Mesenteric fat pad (tissue), 1 donor: ENCODE data around the gene SERPINF2. TPM values are rescaled to one million over a fixed set of nuclear protein-coding genes. Genes with fewer than 3 reads are reported as not detected.
A peak's percentile ranks its signal among the peaks of the same experiment; 100 is the strongest.
"Not testable (repeated sequence)": the region's sequence is repeated elsewhere in the genome, so short reads cannot be mapped to it uniquely, and the experiment has no call there.

Experiments
- DNase-seq: peaks from one replicate; pipeline ENCODE4 v3.0.0-alpha.2; 2020; ENCODE audit warnings: low spot score
- total RNA-seq: library from RNA; stranded (reverse); fragmentation: NEBNext Ultra II Directional; extraction: Animal tissue kit (Norgen Biotek cat#: 25700); gene quantifications from one replicate; pipeline ENCODE4 v1.2.1, GENCODE V29; 2021
- donor health status: DM: yes; HTN: yes; CAD: no.

SERPINF2 gene
- total RNA-seq, 1 donor from 2014 or later: 29.3 TPM

- peak; percentile 100 for DNase-seq
Measured at GRCh38 chr17:1716076-1716911, 26.4 kb upstream of the SERPINF2 start.

- no peak for DNase-seq
Measured at GRCh38 chr17:1716912-1717695, 25.6 kb upstream of the SERPINF2 start.

DNA sequence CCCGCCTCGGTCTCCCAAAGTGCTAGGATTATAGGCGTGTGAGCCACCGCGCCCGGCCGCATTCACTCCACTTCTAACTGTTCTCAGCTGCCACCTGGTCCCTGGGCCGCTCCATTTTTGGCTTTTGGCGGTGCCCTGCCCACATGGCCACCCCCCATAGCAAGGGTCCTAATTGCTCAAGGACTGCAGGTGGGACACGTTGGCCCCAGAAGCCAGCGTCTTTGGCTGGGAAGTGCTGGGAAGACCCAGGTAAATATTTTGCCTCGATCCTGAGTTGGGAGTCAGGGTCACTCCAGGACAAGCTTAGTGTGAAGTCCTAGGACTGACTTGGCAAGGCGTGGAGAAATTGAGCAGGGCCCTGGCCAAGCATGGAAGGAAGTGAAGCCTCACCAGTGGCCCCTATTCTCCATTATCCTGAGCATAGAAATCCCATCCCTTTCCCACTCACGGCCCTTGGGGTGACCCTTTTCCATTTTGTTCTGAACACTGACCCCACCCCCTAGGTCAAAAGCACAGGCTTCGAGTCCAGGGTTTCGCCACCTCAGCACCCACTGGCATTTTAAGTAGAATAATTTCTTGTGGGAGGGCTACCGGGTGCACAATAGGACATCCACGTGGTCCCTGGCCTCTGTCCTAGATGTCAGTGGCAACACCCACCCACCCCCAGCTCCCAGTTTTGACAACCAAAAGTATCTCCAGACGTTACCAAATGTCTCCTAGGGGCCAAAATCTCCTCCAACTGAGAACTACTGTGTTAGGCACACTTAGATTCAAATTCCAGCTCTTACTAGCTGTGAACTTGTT is 24.1 kb upstream of the SERPINF2 start:
- DNase-seq: no peak

DNA sequence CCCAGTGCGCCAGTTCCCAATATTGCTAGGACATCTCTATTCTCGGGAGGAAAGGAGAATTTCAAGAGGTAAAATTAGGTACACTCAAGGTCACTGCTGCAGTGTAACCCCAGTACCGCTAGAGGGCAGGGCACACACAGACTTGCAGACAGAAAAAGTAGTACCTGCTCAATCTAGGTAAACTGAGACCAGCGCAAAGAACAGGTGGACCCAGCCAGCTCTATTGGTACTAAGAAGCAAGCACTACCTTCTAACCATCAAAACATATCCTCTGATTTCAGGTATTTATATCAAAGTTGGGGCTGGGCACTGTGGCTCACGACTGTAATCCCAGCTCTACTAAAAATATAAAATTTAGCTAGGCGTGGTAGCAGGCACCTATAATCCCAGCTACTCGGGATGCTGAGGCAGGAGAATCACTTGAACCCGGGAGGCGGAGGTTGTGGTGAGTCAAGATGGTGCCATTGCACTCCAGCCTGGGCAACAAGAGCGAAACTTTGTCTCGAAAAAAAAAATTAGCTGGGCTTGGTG is 21.8 kb upstream of the SERPINF2 start:
- no peak for DNase-seq

DNA sequence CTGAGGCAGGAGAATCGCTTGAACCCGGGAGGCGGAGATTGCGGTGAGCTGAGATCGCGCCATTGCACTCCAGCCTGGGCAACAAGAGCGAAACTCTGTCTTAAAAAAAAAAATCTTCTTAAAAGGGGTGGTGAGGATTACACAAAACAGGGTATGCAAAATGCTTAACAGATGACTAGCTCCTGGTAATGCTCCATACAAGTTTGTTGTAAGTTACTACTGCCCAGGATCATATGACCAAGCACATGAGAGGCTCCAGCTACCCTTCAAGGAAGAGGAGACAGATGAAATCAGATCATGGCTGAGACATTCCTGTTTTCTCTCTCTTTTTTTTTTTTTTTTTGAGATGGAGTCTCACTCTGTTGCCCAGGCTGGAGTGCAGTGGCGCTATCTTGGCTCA is 20.6 kb upstream of the SERPINF2 start:
- not testable (repeated sequence) for DNase-seq

DNA sequence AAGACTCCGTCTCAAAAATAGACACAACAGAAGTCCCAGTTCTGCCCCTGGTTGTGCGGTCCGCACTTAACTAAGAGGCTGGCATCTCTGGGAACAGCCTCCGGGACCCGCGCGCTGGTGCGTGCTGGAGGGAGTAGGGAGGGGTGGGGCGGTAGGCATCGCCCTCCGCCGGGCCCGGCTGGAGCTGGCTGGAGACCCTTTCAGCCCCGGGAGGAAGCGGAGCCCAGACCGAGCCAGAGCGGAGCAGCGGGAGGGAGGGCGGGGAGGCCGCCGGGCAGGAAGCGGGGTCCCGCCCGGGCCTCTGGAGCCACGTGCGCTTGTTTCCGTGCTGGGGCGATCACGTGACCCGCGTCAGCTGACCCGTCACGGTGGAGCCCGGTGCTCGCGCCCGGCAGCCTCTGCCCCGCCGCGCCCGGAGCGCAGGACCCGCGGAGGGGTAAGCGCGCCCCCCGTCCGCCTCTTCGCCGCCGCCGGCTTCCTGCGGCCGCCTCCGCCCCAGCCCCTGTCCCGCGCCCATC is 18.3 kb upstream of the SERPINF2 start, which contains the start of gene WDR81:
Gene WDR81, plus strand, starts transcription at position 354 of the 518 bp plus-strand sequence. CDS start 256 bp downstream, outside the sequence.
- peak; percentile 97 for DNase-seq

DNA sequence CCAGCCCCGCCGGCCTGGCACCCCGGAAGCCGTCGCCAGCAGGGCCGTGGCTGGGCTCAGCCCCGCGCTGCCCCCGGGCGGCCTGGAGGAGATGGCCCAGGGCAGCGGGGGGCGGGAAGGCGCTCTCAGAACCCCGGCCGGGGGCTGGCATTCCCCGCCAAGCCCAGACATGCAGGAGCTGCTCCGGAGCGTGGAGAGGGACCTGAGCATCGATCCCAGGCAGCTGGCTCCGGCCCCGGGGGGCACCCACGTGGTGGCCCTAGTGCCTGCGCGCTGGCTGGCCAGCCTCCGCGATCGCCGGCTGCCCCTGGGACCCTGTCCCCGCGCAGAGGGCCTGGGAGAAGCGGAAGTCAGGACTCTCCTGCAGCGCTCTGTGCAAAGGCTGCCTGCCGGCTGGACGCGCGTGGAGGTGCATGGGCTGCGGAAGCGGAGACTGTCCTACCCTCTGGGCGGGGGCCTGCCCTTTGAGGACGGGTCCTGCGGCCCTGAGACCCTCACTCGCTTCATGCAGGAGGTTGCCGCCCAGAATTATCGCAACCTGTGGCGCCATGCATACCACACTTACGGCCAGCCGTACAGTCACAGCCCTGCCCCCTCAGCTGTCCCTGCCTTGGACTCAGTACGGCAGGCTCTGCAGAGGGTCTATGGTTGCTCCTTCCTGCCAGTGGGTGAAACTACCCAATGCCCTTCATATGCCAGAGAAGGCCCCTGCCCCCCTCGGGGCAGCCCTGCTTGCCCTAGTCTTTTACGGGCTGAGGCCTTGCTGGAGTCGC is 17.6 kb upstream of the SERPINF2 start:
- DNase-seq: no peak

GRCh38 chr17:1725642-1726511 is 16.8 kb upstream of the SERPINF2 start:
- DNase-seq: no peak

- no peak for DNase-seq
Measured at GRCh38 chr17:1726626-1727257, 15.9 kb upstream of the SERPINF2 start.

- DNase-seq: no peak
Measured at GRCh38 chr17:1727258-1727789, 15.3 kb upstream of the SERPINF2 start.

DNA sequence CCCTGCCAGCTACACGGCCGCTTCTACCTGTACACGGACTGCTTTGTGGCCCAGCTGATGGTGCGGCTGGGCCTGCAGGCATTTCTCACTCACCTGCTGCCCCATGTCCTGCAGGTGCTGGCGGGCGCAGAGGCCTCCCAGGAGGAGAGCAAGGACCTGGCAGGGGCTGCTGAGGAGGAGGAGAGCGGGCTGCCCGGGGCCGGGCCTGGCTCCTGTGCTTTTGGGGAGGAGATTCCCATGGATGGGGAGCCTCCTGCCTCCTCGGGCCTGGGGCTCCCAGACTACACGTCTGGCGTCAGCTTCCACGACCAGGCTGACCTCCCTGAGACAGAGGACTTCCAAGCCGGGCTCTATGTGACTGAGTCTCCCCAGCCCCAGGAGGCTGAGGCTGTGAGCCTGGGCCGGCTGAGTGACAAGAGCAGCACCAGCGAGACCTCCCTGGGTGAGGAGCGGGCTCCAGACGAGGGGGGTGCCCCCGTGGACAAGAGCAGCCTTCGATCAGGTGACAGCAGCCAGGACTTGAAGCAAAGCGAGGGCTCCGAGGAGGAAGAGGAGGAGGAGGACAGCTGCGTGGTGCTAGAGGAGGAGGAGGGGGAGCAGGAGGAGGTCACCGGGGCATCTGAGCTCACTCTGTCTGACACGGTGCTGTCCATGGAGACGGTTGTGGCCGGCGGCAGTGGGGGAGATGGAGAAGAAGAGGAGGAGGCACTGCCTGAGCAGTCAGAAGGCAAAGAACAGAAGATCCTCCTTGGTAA is 14.6 kb upstream of the SERPINF2 start:
- DNase-seq: no peak

DNA sequence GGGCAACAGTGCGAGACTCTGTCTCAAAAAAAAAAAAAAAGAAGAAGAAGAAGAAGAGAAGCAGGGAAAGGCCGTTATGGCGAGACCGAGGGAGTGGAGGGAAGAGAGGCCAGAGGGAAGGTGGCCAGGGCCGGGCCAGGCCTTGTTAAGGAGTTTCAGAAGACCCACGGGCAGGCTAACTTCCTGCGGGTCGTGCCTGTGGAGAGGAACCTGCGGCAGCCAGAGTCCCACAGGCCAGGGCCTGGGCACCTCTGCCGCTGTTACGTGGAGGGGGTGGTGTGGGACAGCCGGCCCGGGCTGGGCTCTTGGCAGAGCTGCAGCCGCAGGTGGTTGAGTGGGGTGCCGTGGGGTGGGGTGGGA is 12.7 kb upstream of the SERPINF2 start:
- DNase-seq: no peak

- DNase-seq: no peak
Measured at GRCh38 chr17:1730326-1731193, 12.1 kb upstream of the SERPINF2 start.

DNA sequence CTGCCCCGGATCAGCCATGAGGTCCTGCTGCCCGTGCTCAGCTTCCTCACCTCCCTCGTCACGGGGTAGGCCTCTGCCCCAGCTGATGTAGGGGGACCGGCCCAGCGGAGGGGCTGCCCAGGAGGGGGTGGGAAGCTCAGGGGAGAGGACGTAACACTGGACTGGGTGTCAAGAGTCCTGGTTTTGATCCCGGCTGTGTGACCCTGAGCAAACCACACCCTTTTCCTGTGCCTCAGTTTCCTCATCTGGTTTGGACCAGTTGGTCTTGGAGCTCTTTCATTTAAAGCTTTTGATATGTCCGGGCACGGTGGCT is 11.5 kb upstream of the SERPINF2 start:
- no peak for DNase-seq

GRCh38 chr17:1732241-1732832 is 10.3 kb upstream of the SERPINF2 start:
- DNase-seq: no peak

DNA sequence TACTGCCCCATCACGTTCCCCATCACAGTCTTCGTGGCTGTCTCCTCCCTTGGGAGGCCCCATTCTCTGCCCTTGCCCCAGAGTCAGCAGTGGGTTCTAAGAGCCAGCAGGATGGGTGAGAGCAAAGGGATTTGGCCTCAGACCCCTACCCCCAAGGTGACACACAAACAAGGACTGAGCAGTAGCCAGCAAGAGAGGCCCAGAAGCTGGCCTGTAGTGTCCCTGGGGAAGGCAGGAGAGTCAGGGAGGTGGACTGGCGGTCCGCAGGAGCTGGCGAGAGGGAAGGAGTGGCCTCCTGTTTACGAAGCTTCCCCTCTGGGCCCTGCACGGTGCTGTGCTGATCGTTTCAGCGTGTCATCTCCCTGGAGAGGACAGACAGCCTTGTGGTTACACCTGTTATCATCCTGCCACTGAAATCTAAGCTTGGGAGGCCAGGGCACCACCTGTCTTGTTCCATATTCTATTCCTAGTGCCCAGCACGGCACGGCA is 9.8 kb upstream of the SERPINF2 start:
- no peak for DNase-seq
